ENCODE measurements around the gene TMEM81.

- no peak for TF ChIP-seq CTCF (IDR thresholded peaks at IDR 0.05; ENCODE audit: low read depth, low read length, poor library complexity, severe bottlenecking)
- TF ChIP-seq EZH2phosphoT487 (IDR thresholded peaks at IDR 0.05; ENCODE audit: borderline replicate concordance, low read length), result no peak
Measured at GRCh38 chr1:205044741-205045140, 39.5 kb downstream of the TMEM81 start.
